Measurements from ENCODE around the gene MORN1. TPM values are rescaled to one million over a fixed set of nuclear protein-coding genes. Genes with fewer than 3 reads are reported as not detected.

MORN1 gene
- total RNA-seq, 1 experiment from 2014 or later = 23.2 TPM

DNA sequence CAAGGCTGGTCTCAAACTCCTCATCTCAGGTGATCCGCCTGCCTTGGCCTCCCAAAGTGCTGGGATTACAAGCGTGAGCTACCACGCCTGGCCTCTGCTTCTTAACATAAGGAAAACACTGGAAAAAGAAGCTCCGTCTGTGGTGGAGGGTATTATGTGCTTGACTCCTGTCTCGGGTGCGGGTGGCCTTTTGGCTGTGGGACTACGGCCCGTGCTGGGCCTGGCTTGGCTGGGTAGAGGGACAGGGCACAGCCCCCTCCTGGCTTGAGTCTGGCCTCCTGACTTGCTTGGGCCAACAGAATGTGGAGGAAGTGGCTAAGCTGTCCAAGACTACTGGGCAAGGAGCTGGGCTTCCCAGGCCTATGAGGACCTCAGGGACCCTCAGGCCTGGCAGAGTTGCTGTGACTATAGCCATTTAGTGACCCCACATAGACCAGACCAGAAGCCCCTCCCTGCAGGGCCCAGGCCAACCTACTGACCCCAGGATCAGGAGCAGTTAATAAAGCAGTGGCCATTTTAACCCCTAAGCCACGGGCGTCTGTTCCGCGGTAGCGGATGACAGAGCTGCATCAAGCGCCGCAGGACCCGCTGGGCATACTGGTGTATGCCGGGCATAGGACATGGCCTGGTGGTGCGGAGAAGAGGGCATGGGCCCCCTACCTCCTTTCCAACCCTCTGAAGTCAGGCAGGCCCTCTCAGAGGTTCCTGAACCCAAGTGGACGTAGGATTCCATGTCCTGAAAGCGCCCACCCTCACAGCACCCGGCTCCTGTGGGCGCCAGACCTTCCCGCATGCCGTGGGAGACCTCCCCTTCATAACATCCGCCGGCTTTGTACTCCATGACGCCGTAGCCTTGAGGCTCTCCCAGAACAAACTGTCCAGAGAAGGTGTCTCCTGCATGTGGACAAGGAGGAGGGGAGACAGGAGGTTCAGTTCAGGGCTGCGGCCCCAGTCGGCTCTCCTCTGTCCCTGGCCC is 4.4 kb downstream of the MORN1 start:
- Mint-ChIP-seq H3K4me1 (ENCODE audit: low read depth, unreplicated experiment) (no peaks in the 10 kb centered on the region), H3K27ac (ENCODE audit: unreplicated experiment) (no peak overlapping the region), H3K9me3 (ENCODE audit: low read depth, unreplicated experiment) (no peaks in the 10 kb centered on the region), H3K27me3 (ENCODE audit: unreplicated experiment) (no peaks in the 10 kb centered on the region), H3K4me3 (ENCODE audit: low read depth, unreplicated experiment) (no peak overlapping the region), H3K36me3 (ENCODE audit: insufficient read depth, unreplicated experiment) (peaks cover 30% of the 10 kb centered on the region)
- CTCF ChIA-PET = no interaction called here
- intact Hi-C loops (cut with micrococcal nuclease; ENCODE audit: unreplicated experiment) = no loop called here
- no TSS peak for BruUV-seq (replicated peaks)
- no peak for TF ChIP-seq CTCF (IDR thresholded peaks at IDR 0.05; ENCODE audit: unreplicated experiment)
- no peak for DNase-seq

- no peak overlapping the region for H3K27ac Mint-ChIP-seq (ENCODE audit: unreplicated experiment)
- no peak for TF ChIP-seq CTCF (IDR thresholded peaks at IDR 0.05; ENCODE audit: unreplicated experiment)
- no peak overlapping the region for H3K4me3 Mint-ChIP-seq (ENCODE audit: low read depth, unreplicated experiment)
- no peaks in the 10 kb centered on the region for H3K9me3 Mint-ChIP-seq (ENCODE audit: low read depth, unreplicated experiment)
- no peaks in the 10 kb centered on the region for H3K27me3 Mint-ChIP-seq (ENCODE audit: unreplicated experiment)
- peaks cover 19% of the 10 kb centered on the region for H3K36me3 Mint-ChIP-seq (ENCODE audit: insufficient read depth, unreplicated experiment)
- intact Hi-C loops (cut with micrococcal nuclease; ENCODE audit: unreplicated experiment) = no loop called here
- DNase-seq = no peak
- CTCF ChIA-PET = no interaction called here
- no peaks in the 10 kb centered on the region for H3K4me1 Mint-ChIP-seq (ENCODE audit: low read depth, unreplicated experiment)
- BruUV-seq (replicated peaks) = no TSS peak
These were observed 5.6 kb downstream of the MORN1 start for GRCh38 chr1:2385606-2386280.

GRCh38 chr1:2384941-2385481 is 6.3 kb downstream of the MORN1 start:
- Mint-ChIP-seq H3K27me3 (ENCODE audit: unreplicated experiment) (no peaks in the 10 kb centered on the region), H3K9me3 (ENCODE audit: low read depth, unreplicated experiment) (no peaks in the 10 kb centered on the region), H3K27ac (ENCODE audit: unreplicated experiment) (no peak overlapping the region), H3K4me3 (ENCODE audit: low read depth, unreplicated experiment) (no peak overlapping the region), H3K36me3 (ENCODE audit: insufficient read depth, unreplicated experiment) (peaks cover 12% of the 10 kb centered on the region), H3K4me1 (ENCODE audit: low read depth, unreplicated experiment) (no peaks in the 10 kb centered on the region)
- CTCF ChIA-PET = no interaction called here
- intact Hi-C loops (cut with micrococcal nuclease; ENCODE audit: unreplicated experiment) = loop anchor here (5.0 kb wide), 1 partner anchor 188 kb away; no protein-coding TSS in a partner anchor
- TF ChIP-seq CTCF (IDR thresholded peaks at IDR 0.05; ENCODE audit: unreplicated experiment) = no peak
- no peak for DNase-seq
- BruUV-seq (replicated peaks) = no TSS peak

DNA sequence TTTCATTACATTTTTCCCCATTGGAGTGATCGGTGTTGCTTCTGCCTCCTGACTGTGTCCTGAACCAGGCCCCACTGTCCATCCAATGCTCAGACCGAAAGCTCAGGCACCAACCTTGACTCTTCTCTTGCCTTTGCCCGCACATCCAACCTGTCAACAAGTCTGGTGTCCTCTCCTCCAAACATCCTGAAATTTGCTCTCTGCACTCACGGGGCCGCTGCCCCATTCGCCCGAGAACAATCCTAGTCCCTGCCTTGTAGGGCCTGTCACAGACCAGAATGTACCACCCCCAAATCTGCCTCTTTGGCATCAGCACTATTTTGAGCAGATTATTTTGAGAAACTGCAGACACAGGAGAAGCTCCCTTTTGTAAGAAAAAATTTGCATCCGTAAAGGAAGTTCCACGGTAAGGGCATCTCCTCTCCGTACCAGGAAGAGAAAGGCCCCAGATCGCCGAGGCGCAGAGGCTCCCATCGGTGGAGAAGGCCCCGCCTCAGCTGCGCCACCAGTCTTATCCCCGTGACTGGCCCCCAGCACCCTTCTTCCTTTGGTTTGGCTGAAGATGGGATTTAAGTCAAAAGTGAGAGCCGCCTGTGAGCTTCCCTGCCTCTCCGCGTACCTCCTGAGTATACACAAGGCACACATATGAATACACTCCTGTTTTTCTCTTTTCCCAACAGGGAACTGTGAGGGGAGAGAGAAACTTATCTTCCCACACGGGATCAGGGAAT is 7.1 kb downstream of the MORN1 start:
- TF ChIP-seq CTCF (IDR thresholded peaks at IDR 0.05; ENCODE audit: unreplicated experiment) = no peak
- no TSS peak for BruUV-seq (replicated peaks)
- H3K9me3 Mint-ChIP-seq (ENCODE audit: low read depth, unreplicated experiment) = no peaks in the 10 kb centered on the region
- H3K4me3 Mint-ChIP-seq (ENCODE audit: low read depth, unreplicated experiment) = no peak overlapping the region
- intact Hi-C loops (cut with micrococcal nuclease; ENCODE audit: unreplicated experiment) = loop anchor here (5.0 kb wide), 1 partner anchor 187 kb away; no protein-coding TSS in a partner anchor
- CTCF ChIA-PET = no interaction called here
- H3K27ac Mint-ChIP-seq (ENCODE audit: unreplicated experiment) = no peak overlapping the region
- H3K36me3 Mint-ChIP-seq (ENCODE audit: insufficient read depth, unreplicated experiment) = peaks cover 11% of the 10 kb centered on the region
- no peak for DNase-seq
- H3K4me1 Mint-ChIP-seq (ENCODE audit: low read depth, unreplicated experiment) = no peaks in the 10 kb centered on the region
- no peaks in the 10 kb centered on the region for H3K27me3 Mint-ChIP-seq (ENCODE audit: unreplicated experiment)

Measured in Calu3 (cell line).